GM21447 (cell line): ENCODE measurements around the gene NKAIN2.

Experiments
- ATAC-seq: cut with Tn5 transposase; IDR thresholded peaks from one replicate; pipeline ENCODE4 v1.9.1; 2021; ENCODE audit not compliant: unreplicated experiment

The NKAIN2 gene

GRCh38 chr6:123803504-123804013, at the start of gene NKAIN2:
TSS of gene NKAIN2 (plus strand) at chr6:123803865.
- peak; percentile 2 for ATAC-seq

GRCh38 chr6:123759472-123759871, 44.2 kb upstream of the NKAIN2 start:
- ATAC-seq: no peak

GRCh38 chr6:123763904-123764303, 39.8 kb upstream of the NKAIN2 start:
- ATAC-seq: no peak

- no peak for ATAC-seq
Observed at GRCh38 chr6:123764722-123765121, 38.9 kb upstream of the NKAIN2 start.

- no peak for ATAC-seq
Observed at GRCh38 chr6:123768921-123769320, 34.7 kb upstream of the NKAIN2 start.

GRCh38 chr6:123769431-123769830, 34.2 kb upstream of the NKAIN2 start:
- no peak for ATAC-seq

GRCh38 chr6:123770247-123770949, 33.3 kb upstream of the NKAIN2 start:
- no peak for ATAC-seq

GRCh38 chr6:123771126-123771525, 32.5 kb upstream of the NKAIN2 start:
- no peak for ATAC-seq

GRCh38 chr6:123777563-123777962, 26.1 kb upstream of the NKAIN2 start:
- ATAC-seq: no peak

GRCh38 chr6:123780021-123780420, 23.6 kb upstream of the NKAIN2 start:
- ATAC-seq: no peak

- no peak for ATAC-seq
Observed at GRCh38 chr6:123784330-123784729, 19.3 kb upstream of the NKAIN2 start.

GRCh38 chr6:123785039-123785438, 18.6 kb upstream of the NKAIN2 start:
- ATAC-seq: no peak

GRCh38 chr6:123788319-123788718, 15.3 kb upstream of the NKAIN2 start:
- ATAC-seq: no peak

GRCh38 chr6:123794190-123794589, 9.5 kb upstream of the NKAIN2 start:
- no peak for ATAC-seq

- no peak for ATAC-seq
Observed at GRCh38 chr6:123794799-123795198, 8.9 kb upstream of the NKAIN2 start.

GRCh38 chr6:123801067-123801466, 2.6 kb upstream of the NKAIN2 start:
- no peak for ATAC-seq

- ATAC-seq: no peak
Observed at GRCh38 chr6:123802351-123802696, 1.3 kb upstream of the NKAIN2 start.

GRCh38 chr6:123802697-123803503, 765 bp upstream of the NKAIN2 start:
- peak; percentile 93 for ATAC-seq

- no peak for ATAC-seq
Observed at GRCh38 chr6:123804014-123804786, 535 bp downstream of the NKAIN2 start.

GRCh38 chr6:123804787-123805540, 1.3 kb downstream of the NKAIN2 start:
- ATAC-seq: no peak

GRCh38 chr6:123805921-123806320, 2.3 kb downstream of the NKAIN2 start:
- ATAC-seq: no peak
